Heart left ventricle (tissue), 16 donors: ENCODE results near the gene RWDD3. TPM values are rescaled to one million over a fixed set of nuclear protein-coding genes. Genes with fewer than 3 reads are reported as not detected.

Experiments used
- ATAC-seq, 4 donors: fragments of 200-7000 bp; cut with Tn5 transposase; one replicate each; pipeline ENCODE4 v1.9.1; 2020 to 2022; ENCODE audit warnings: moderate library complexity in 4 of 4, mild to moderate bottlenecking in 3 of 4, moderate number of reproducible peaks in 1 of 4
- DNase-seq, 5 donors: peaks; one replicate each; pipeline ENCODE4 v3.0.0-alpha.2; 2020
- H3K27ac ChIP-seq, 12 donors: fragments of 200-600 bp; sonication (generic) in 4 of 12; one replicate each; pipeline versions ENCODE4 v1.5.0 to v1.8.0; 2016 to 2022; ENCODE audit warnings: mild to moderate bottlenecking in 2 of 12
- H3K27me3 ChIP-seq, 9 donors: fragments of 200-600 bp; sonication (generic) in 2 of 9; one replicate each; pipeline versions ENCODE4 v1.5.1 to v1.8.0; 2016 to 2022; ENCODE audit warnings: mild to moderate bottlenecking in 3 of 9
- H3K36me3 ChIP-seq, 9 donors: fragments of 200-600 bp; sonication (generic) in 2 of 9; one replicate each; pipeline versions ENCODE4 v1.5.0 to v1.8.0; 2018 to 2022; ENCODE audit warnings: mild to moderate bottlenecking in 2 of 9
- H3K4me1 ChIP-seq, 12 donors: fragments of 200-600 bp; sonication (generic) in 4 of 12; one replicate each; pipeline versions ENCODE4 v1.5.0 to v1.8.0; 2016 to 2022; ENCODE audit warnings: mild to moderate bottlenecking in 3 of 12
- H3K4me3 ChIP-seq, 12 donors: fragments of 200-600 bp; sonication (generic) in 4 of 12; one replicate each; pipeline versions ENCODE4 v1.5.0 to v1.8.0; 2017 to 2022; ENCODE audit warnings: mild to moderate bottlenecking in 9 of 12, moderate library complexity in 4 of 12
- H3K9me3 ChIP-seq, 12 donors: fragments of 200-600 bp; sonication (generic) in 4 of 12; one replicate each; pipeline versions ENCODE4 v1.5.0 to v1.8.0; 2016 to 2022; ENCODE audit warnings: mild to moderate bottlenecking in 1 of 12
- POLR2A ChIP-seq, 2 donors: fragments of 450-650 bp; IDR thresholded peaks; one replicate each; pipeline ENCODE4 v1.6.1; 2017; ENCODE audit warnings: antibody characterized with exemption in 2 of 2, mild to moderate bottlenecking in 2 of 2, moderate library complexity in 2 of 2
- WGBS, 4 donors: extraction: QIAGEN DNeasy Blood & Tissue Kit in 2 of 4; methylation state at CpG; one replicate each; pipeline versions ENCODE4 v1.1.5 to v1.1.7; 2013 to 2018; 5-methylcytosine and 5-hydroxymethylcytosine counted together
- intact Hi-C, 10 donors: fragments of 100-400 bp; cut with DNase I; formaldehyde crosslinking; loops; one replicate each; pipeline versions ENCODE4 v1.11.1 to v1.14.2; 2022
- polyA plus RNA-seq, 2 donors: library from polyadenylated mRNA; stranded (reverse); fragments of 200-250 nt; gene quantifications; one replicate each; pipeline ENCODE4 v1.2.3, GENCODE V29; 2013
- total RNA-seq, 9 donors: library from RNA; depleted of rRNA in 2 of 9; stranded (reverse); fragments of >200 nt in 2 of 9; fragmentation: NEBNext Ultra II Directional in 3 of 9; extraction: Animal tissue kit (Norgen Biotek cat#: 25700) in 3 of 9; gene quantifications; one replicate each; pipeline versions ENCODE4 v1.1.0 to v1.2.4, GENCODE V29; 2016 to 2023
- TF ChIP-seq, protein P1 (sequence below), 12 donors: fragments of 200-600 bp; sonication (generic) in 4 of 12; IDR thresholded peaks; one replicate each; pipeline versions ENCODE4 v1.5.0 to v1.8.0; 2018 to 2022; ENCODE audit warnings: antibody characterized with exemption in 12 of 12, mild to moderate bottlenecking in 5 of 12
- donor health status: ischemic (EF 13 %, LVEDD 7.1; RV severe dilation, severe dysfunction).
- donor health status: healthy with polysubstance abuse.
- donor health status: DM: no; HTN: yes; CAD: no.
- donor health status: DM: no; HTN: no; CAD: no.
- donor health status: ischemic (EF 25% LVEDD 6.9; RV normal size, moderate dysfunction).
- donor health status: ischemic (EF 25% LVEDD 5.7; RV mildly dilated, moderate dysfunction).
- donor health status: healthy.
- donor health status: DM: yes; HTN: yes; CAD: no.
- donor health status: ischemic (EF 35%, LVEDD 5.7; RV mildly dilated, moderate dysfunction).
- donor health status: nonischemic (EF 11% LVEDD 7.7; RV severe dilation, severe dysfunction).
- donor health status: DM: yes; HTN: yes; CAD: no.
- donor health status: PGD.
- donor health status: ischemic (EF 29% LVEDD 5.4; RV normal size, mild dysfunction).
- donor health status: nonischemic (EF 23%, LVEDD 6.1; RV moderate dilation, normal function).

The RWDD3 gene
- total and polyA plus RNA-seq, 11 donors: 8.9 to 41.1 (median 14.8) TPM

DNA sequence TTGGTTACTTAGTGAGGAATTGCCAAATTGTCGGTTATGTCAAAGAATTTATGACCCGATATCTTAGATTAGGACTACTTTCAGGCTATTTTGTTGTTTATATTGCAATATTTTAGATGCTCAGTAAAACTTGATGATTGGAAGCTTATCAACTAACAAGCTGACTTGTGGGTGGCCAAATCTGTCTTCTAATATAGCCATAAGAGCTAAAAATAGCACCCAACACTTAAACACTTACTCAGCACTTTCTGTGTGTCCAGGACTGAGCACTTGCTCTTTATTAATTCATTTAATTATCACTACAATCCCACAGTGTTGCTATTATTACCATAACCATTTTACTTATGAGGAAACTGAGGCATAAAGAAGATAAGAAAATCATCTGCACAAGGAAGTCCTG, 50.4 kb downstream of the RWDD3 start:
- Histone ChIP-seq H3K27me3 (no peaks in the 10 kb centered on the region), H3K9me3 (no peaks in the 10 kb centered on the region), H3K36me3 (no peaks in the 10 kb centered on the region), H3K4me3 (no peak overlapping the region), H3K27ac (no peak overlapping the region), H3K4me1 (no peaks in the 10 kb centered on the region)
- TF ChIP-seq, protein P1, sequence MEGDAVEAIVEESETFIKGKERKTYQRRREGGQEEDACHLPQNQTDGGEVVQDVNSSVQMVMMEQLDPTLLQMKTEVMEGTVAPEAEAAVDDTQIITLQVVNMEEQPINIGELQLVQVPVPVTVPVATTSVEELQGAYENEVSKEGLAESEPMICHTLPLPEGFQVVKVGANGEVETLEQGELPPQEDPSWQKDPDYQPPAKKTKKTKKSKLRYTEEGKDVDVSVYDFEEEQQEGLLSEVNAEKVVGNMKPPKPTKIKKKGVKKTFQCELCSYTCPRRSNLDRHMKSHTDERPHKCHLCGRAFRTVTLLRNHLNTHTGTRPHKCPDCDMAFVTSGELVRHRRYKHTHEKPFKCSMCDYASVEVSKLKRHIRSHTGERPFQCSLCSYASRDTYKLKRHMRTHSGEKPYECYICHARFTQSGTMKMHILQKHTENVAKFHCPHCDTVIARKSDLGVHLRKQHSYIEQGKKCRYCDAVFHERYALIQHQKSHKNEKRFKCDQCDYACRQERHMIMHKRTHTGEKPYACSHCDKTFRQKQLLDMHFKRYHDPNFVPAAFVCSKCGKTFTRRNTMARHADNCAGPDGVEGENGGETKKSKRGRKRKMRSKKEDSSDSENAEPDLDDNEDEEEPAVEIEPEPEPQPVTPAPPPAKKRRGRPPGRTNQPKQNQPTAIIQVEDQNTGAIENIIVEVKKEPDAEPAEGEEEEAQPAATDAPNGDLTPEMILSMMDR (IDR thresholded peaks at IDR 0.05): no peak
- TF ChIP-seq POLR2A (IDR thresholded peaks at IDR 0.05): no peak
- WGBS, 4 donors: 89 to 96% (median 92%) methylated on average over 2 of the region's 2 CpGs
- intact Hi-C loops: no loop called here
- ATAC-seq (no peak), DNase-seq (no peak)

DNA sequence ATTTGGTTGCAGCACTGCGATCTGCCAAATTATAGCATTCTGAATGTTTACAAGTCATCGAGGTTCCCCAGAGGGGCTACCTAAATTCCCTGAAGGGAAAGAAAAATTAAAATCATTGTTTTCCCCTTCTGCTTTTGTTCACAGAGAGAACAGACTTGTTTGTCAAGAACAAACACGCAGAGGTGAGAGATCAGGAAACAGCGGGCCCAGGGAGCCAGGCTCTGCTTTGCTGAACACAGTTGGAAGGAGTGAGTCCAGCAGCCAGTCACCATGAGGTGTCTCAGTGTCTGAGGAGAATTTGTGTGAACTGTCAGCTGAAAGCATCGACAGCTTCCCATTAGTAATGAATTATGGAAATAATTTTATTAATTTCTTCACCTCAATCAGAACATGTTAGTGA, 52.5 kb downstream of the RWDD3 start:
- Histone ChIP-seq H3K9me3 (no peaks in the 10 kb centered on the region), H3K36me3 (no peaks in the 10 kb centered on the region), H3K27me3 (no peaks in the 10 kb centered on the region), H3K4me1 (no peaks in the 10 kb centered on the region), H3K27ac (no peak overlapping the region), H3K4me3 (no peak overlapping the region)
- 67 to 76% (median 69%) methylated on average over 5 of the region's 5 CpGs for WGBS, 4 donors
- DNase-seq (no peak), ATAC-seq (no peak)
- intact Hi-C loops: no loop called here
- TF ChIP-seq, protein P1 (IDR thresholded peaks at IDR 0.05): no peak
- TF ChIP-seq POLR2A (IDR thresholded peaks at IDR 0.05): no peak

DNA sequence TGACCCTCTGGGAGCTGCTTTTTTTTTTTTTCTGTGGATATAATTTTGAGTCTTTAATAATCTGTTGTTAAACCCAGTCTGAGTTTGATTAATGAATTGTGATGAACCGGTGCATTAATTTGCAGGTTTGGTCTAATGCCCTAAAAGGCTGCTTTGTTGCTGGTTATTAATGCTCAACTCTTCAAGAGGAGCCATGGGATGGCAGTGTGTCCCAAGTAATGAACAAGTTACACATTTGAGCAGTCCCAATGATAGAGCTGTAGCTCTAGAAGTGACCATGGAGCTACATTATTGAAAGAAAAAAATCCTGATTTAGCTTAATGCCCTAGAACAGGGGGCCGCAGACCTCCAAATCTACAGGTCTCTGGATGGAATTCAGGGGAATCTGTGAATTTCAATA, 53.1 kb downstream of the RWDD3 start:
- intact Hi-C loops: no loop called here
- Histone ChIP-seq H3K9me3 (no peaks in the 10 kb centered on the region), H3K4me1 (no peaks in the 10 kb centered on the region), H3K4me3 (no peak overlapping the region), H3K36me3 (no peaks in the 10 kb centered on the region), H3K27ac (no peak overlapping the region), H3K27me3 (no peaks in the 10 kb centered on the region)
- TF ChIP-seq, protein P1 (IDR thresholded peaks at IDR 0.05): peak in 1 of 12 donors; percentile 12
- TF ChIP-seq POLR2A (IDR thresholded peaks at IDR 0.05): no peak
- 82 to 95% (median 87%) methylated on average over 2 of the region's 2 CpGs for WGBS, 4 donors
- ATAC-seq: no peak
- DNase-seq: no peak

DNA sequence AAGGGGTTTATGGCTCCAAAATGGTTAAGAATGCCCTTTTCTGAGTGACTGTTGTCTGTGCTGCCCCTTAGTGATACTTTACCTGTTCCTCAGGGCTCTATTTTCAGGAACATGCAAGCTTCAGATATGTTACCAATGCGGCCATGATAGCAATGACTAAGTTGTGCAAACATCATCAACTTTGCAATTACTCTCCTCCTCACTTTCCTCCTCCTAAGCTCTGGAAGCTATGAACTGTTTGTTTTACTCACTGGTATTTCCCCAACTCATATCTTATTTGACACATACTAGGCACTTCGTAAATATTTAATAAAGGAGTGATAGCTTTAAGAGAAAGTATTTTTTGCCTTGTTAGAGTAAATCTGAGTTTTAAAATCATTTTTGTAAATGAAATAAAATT, 53.8 kb downstream of the RWDD3 start:
- 70 to 81% (median 78%) methylated on average over 2 of the region's 2 CpGs for WGBS, 4 donors
- no peak for ATAC-seq
- DNase-seq: no peak

More for the DNA sequence above, 53.8 kb downstream of the RWDD3 start:
- no peaks in the 10 kb centered on the region for H3K36me3 ChIP-seq
- TF ChIP-seq, protein P1 (IDR thresholded peaks at IDR 0.05): no peak
- TF ChIP-seq POLR2A (IDR thresholded peaks at IDR 0.05): no peak
- H3K9me3 ChIP-seq: no peaks in the 10 kb centered on the region
- no peak overlapping the region for H3K4me3 ChIP-seq
- intact Hi-C loops: no loop called here
- H3K27ac ChIP-seq: no peak overlapping the region
- no peaks in the 10 kb centered on the region for H3K27me3 ChIP-seq
- no peaks in the 10 kb centered on the region for H3K4me1 ChIP-seq

Other genes starting within 250 kb of the RWDD3 start
- gene ALG14, start 161.3 kb upstream of the RWDD3 start, total RNA-seq: 1 to 10 TPM in 7 of 9 donors, under 1 TPM in 2; 0.56 to 4.7 (median 3.2) TPM
- 1 to 10 TPM in 1 of 2 donors, under 1 TPM in 1; 0.76 to 1.8 TPM for gene ALG14, start 161.3 kb upstream of the RWDD3 start, polyA plus RNA-seq
- gene TLCD4, start 116.9 kb upstream of the RWDD3 start, total RNA-seq: 10 to 100 TPM; 27.6 to 82.7 (median 66.9) TPM
- gene TLCD4, start 116.9 kb upstream of the RWDD3 start, polyA plus RNA-seq: 10 to 100 TPM; 13.0 to 17.7 TPM